A549 (cell line): ENCODE results near the gene KIAA1755.

Experiments used
- HOXA7 ChIP-seq: fragments of 250-450 bp; sonication (Bioruptor Pico); IDR thresholded peaks from 2 replicates; pipeline ENCODE4 v1.5.0; 2020; ENCODE audit warnings: mild to moderate bottlenecking, moderate library complexity
- JUN ChIP-seq, 2 experiments: fragments of >200 bp; sonication (Bioruptor Twin); formaldehyde crosslinking; IDR thresholded peaks; 2 replicates in 1 of 2; 3 replicates in 1 of 2; pipeline ENCODE4 v1.6.1; 2016 to 2017
- KDM1A ChIP-seq: fragments of 200-600 bp; sonication (generic); IDR thresholded peaks from 2 replicates; pipeline ENCODE4 v1.6.1; 2016; ENCODE audit warnings: low read depth, mild to moderate bottlenecking
- MYC ChIP-seq: IDR thresholded peaks from 2 replicates; pipeline ENCODE4 v1.6.1; 2012; ENCODE audit warnings: mild to moderate bottlenecking, inconsistent platforms, low read length, improper control_type of control experiment, borderline replicate concordance
- POLR2A ChIP-seq: IDR thresholded peaks from 2 replicates; pipeline ENCODE4 v1.6.1; 2012; ENCODE audit warnings: mild to moderate bottlenecking, low read length
- RAD21 ChIP-seq, 2 experiments: fragments of >200 bp in 1 of 2; sonication (Bioruptor Twin) in 1 of 2; formaldehyde crosslinking in 1 of 2; IDR thresholded peaks in 1 of 2; conservative IDR thresholded peaks in 1 of 2; 2 replicates in 1 of 2; 3 replicates in 1 of 2; pipeline ENCODE4 v1.6.1; 2012 to 2018; ENCODE audit warnings: inconsistent platforms in 1 of 2
- RARB ChIP-seq: fragments of 250-450 bp; sonication (Bioruptor Pico); IDR thresholded peaks from 2 replicates; pipeline ENCODE4 v1.8.0; 2021; ENCODE audit warnings: mild to moderate bottlenecking, moderate library complexity
- TF ChIP-seq, protein P1 (sequence below): fragments of 450-650 bp; IDR thresholded peaks from 2 replicates; pipeline ENCODE4 v1.6.1; 2014; ENCODE audit warnings: antibody characterized with exemption
- TF ChIP-seq, protein P2 (sequence below): fragments of >200 bp; sonication (Bioruptor Twin); formaldehyde crosslinking; IDR thresholded peaks from 3 replicates; pipeline ENCODE4 v1.5.1; 2016
- TF ChIP-seq, protein P3 (sequence below): fragments of 250-450 bp; sonication (Bioruptor Pico); IDR thresholded peaks from 2 replicates; pipeline ENCODE4 v1.5.0; 2020; ENCODE audit warnings: low read depth, mild to moderate bottlenecking, moderate library complexity

- TF ChIP-seq, protein P1, sequence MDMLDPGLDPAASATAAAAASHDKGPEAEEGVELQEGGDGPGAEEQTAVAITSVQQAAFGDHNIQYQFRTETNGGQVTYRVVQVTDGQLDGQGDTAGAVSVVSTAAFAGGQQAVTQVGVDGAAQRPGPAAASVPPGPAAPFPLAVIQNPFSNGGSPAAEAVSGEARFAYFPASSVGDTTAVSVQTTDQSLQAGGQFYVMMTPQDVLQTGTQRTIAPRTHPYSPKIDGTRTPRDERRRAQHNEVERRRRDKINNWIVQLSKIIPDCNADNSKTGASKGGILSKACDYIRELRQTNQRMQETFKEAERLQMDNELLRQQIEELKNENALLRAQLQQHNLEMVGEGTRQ, result 0 out of 2 replicates have a peak, but pooled peaks have one; percentile 17
- no peak for TF ChIP-seq POLR2A
- no peak for TF ChIP-seq MYC
- no peak for TF ChIP-seq RARB (CRISPR knock-in tag)
- no peak for TF ChIP-seq KDM1A
- TF ChIP-seq, protein P2, sequence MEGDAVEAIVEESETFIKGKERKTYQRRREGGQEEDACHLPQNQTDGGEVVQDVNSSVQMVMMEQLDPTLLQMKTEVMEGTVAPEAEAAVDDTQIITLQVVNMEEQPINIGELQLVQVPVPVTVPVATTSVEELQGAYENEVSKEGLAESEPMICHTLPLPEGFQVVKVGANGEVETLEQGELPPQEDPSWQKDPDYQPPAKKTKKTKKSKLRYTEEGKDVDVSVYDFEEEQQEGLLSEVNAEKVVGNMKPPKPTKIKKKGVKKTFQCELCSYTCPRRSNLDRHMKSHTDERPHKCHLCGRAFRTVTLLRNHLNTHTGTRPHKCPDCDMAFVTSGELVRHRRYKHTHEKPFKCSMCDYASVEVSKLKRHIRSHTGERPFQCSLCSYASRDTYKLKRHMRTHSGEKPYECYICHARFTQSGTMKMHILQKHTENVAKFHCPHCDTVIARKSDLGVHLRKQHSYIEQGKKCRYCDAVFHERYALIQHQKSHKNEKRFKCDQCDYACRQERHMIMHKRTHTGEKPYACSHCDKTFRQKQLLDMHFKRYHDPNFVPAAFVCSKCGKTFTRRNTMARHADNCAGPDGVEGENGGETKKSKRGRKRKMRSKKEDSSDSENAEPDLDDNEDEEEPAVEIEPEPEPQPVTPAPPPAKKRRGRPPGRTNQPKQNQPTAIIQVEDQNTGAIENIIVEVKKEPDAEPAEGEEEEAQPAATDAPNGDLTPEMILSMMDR, result no peak
- TF ChIP-seq JUN (IDR thresholded peaks at IDR 0.05), result no peak
- TF ChIP-seq, protein P3, sequence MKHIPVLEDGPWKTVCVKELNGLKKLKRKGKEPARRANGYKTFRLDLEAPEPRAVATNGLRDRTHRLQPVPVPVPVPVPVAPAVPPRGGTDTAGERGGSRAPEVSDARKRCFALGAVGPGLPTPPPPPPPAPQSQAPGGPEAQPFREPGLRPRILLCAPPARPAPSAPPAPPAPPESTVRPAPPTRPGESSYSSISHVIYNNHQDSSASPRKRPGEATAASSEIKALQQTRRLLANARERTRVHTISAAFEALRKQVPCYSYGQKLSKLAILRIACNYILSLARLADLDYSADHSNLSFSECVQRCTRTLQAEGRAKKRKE (CRISPR knock-in tag), result no peak
- no peak for TF ChIP-seq HOXA7 (CRISPR knock-in tag)
- no peak for TF ChIP-seq RAD21 (conservative IDR thresholded peaks at IDR 0.05 in 1 of 2, IDR thresholded peaks at IDR 0.05 in 1 of 2)
These were observed 8.5 kb upstream of the KIAA1755 start for GRCh38 chr20:38269040-38269439.
